ENCODE data around the gene FUT8.
"Not testable (repeated sequence)": the region's sequence is repeated elsewhere in the genome, so short reads cannot be mapped to it uniquely, and the experiment has no call there.

Gene FUT8

DNA sequence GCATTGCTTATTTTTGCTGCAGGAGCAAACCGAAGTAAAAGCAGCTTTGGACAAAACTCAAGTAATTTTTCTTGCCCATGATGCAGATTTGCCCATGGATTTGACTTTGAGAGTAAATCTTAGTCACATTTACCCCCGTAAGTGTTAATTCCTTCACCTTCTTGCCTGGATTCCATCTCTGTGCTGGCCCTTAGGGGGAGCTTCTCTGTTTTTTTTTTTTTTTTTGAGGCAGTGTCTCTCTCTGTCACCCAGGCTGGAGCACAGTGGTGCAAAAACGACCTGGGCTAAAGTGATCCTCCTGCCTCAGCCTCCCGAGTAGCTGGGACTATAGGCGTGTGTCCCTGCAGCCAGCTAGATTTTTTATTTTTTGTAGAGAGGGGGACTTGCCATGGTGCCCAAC is 210.2 kb downstream of the FUT8 start:
- no peak for DNase-seq (ENCODE audit: low spot score)

DNA sequence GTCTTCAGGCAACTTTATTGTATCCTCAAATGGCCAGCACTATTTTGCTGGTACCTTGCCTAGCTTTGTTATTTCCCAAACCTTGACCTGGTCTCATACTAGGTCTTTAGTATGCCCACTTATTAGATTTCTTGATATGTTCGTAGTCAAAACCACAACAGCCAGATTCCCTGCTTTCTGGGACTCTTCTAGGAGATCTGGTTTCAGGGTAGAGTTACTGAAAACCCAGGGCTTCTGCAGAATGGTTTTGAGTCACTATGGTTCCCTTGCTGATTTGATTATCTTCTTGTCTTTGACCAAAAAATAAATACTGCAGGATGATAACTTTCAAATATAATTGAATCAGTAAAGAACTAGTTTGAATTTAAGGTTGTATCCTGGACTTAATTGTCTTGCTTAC is 211.2 kb downstream of the FUT8 start:
- DNase-seq (ENCODE audit: low spot score), result no peak

DNA sequence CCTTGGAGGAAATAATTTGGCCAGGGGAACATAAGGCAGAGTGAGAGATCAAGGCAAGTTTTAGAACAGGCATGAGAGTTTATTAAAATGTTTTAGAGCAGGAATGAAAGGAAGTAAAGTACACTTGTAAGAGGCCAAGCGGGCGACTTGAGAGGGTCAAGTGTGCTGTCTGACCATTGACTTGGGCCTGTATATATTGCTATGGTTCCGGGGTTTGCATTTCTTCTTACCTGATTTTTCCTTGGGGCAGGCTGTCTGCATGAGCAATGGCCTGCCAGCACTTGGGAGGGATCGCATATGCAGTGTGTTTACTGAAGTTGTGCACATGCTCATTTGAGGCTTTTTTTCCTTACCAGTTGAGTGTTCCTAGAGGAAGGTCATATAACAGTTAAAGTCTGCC is 214.8 kb downstream of the FUT8 start:
- no peak for DNase-seq (ENCODE audit: low spot score)

- no peak for DNase-seq (ENCODE audit: low spot score)
Measured at GRCh38 chr14:65628664-65629063, 216.1 kb downstream of the FUT8 start.

- DNase-seq (ENCODE audit: low spot score), result peak; percentile 70
Measured at GRCh38 chr14:65631040-65631439, 218.5 kb downstream of the FUT8 start.

DNA sequence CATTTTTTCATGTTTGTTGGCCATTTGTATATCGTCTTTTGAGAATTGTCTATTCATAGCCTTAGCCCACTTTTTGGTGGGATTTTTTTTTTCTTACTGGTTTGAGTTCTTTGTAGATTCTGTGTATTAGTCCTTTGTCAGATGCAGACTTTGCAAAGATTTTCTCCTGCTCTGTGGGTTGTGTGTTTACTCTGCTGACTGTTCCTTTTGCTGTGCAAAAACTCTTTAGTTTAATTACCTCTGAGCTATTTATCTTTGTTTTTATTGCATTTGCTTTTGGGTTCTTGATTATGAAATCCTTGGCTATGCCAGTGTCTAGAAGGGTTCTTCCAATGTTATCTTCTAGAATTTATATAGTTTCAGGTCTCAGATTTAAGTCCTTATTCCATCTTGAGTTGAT is 220.0 kb downstream of the FUT8 start:
- DNase-seq (ENCODE audit: low spot score), result no peak

DNA sequence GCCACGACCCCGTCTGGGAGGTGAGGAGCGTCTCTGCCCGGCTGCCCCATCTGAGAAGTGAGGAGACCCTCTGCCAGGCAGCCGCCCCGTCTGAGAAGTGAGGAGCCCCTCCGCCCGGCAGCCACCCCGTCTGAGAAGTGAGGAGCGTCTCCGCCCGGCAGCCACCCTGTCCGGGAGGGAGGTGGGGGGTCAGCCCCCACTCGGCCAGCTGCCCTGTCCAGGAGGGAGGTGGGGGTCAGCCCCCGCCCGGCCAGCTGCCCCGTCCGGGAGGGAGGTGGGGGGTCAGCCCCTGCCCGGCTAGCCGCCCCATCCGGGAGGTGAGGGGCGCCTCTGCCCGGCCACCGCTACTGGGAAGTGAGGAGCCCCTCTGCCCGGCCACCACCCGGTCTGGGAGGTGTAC is 221.1 kb downstream of the FUT8 start:
- not testable (repeated sequence) for DNase-seq (ENCODE audit: low spot score)

DNA sequence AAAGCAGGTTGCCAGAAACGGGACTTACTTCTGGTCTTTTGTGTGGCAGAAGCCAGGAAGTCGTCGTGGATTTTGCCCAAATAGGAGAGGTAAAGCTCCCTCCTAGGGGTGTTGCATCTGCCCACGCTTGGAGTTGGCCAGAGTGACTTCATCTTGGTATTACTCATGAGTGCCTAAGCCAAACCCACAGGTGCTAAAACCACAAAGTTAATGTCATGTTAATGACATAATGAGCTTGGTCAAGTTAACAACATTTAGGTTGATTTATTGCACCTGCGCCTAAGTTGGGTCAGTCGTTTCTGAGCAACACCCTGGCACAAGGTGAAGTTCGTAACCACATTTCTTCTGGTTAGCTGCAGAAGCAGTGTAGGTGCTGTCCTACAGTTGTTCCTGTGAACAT is 225.2 kb downstream of the FUT8 start:
- DNase-seq (ENCODE audit: low spot score), result peak; percentile 85

- DNase-seq (ENCODE audit: low spot score), result peak; percentile 33
Measured at GRCh38 chr14:65639216-65639615, 226.7 kb downstream of the FUT8 start.

DNA sequence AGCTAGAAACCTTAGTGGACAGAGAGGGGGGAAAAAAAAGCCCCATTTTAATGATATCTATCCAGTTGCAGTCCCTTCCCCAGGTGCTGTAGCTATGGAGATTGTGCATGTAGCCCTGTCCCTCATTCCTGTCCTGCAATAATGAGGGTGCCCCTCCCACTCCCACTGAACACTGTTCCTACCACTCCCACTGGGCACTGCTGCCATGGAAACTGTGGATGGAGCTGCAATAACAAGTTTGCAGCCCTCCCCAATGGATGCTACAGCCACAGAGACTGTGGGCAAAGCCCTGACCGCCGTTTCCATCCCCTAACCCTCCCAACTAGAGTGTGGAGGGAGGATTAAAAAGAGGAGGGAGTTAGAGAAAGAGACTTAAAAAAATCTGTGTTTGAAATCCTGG is 238.3 kb downstream of the FUT8 start:
- DNase-seq (ENCODE audit: low spot score), result no peak

DNA sequence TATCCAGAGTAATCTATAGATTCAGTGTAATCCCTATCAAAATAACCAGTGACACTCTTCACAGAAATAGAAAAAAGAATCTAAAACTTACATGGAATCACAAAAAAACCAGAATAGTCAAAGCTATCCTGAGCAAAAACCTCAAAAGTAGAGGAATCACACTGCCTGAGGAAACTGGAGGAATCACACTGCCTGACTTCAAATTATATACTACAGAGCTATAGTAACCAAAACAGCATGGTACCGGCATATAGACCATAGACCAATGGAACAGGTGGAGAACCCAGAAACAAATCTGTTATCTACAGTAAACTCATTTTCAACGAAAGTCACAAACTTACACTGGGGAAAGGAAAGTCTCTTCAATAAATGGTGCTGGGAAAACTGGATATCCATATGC is 244.0 kb downstream of the FUT8 start:
- DNase-seq (ENCODE audit: low spot score), result no peak

GRCh38 chr14:65658202-65658601 is 245.7 kb downstream of the FUT8 start:
- peak; percentile 82 for DNase-seq (ENCODE audit: low spot score)

GRCh38 chr14:65661865-65662264 is 249.3 kb downstream of the FUT8 start:
- no peak for DNase-seq (ENCODE audit: low spot score)

- no peak for DNase-seq (ENCODE audit: low spot score)
Measured at GRCh38 chr14:65664436-65664835, 251.9 kb downstream of the FUT8 start.

- DNase-seq (ENCODE audit: low spot score), result no peak
Measured at GRCh38 chr14:65676361-65677014, 264.0 kb downstream of the FUT8 start.

- DNase-seq (ENCODE audit: low spot score), result no peak
Measured at GRCh38 chr14:65685572-65685971, 273.0 kb downstream of the FUT8 start.

DNA sequence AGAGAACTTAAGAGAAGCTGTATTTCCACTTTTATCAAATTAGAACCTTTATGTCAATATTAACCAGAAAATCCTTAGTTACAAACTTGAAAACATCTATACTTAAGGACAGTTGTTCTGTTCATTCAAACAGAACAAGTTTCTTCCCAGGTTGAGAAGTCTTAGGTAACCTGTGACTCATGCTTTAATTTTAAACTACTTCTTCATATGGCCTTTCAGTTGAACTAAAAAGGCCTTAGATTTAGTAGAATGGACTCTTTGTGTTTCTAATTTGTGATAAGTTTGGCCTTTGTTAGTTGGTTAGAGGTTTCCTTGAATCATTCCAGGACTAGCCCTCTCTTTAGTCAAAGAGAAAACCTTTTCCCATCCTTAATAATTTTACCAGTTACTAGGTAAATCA is 274.2 kb downstream of the FUT8 start:
- peak; percentile 64 for DNase-seq (ENCODE audit: low spot score)

- no peak for DNase-seq (ENCODE audit: low spot score)
Measured at GRCh38 chr14:65689070-65689469, 276.5 kb downstream of the FUT8 start.

GRCh38 chr14:65692566-65692965 is 280.0 kb downstream of the FUT8 start:
- not testable (repeated sequence) for DNase-seq (ENCODE audit: low spot score)

DNA sequence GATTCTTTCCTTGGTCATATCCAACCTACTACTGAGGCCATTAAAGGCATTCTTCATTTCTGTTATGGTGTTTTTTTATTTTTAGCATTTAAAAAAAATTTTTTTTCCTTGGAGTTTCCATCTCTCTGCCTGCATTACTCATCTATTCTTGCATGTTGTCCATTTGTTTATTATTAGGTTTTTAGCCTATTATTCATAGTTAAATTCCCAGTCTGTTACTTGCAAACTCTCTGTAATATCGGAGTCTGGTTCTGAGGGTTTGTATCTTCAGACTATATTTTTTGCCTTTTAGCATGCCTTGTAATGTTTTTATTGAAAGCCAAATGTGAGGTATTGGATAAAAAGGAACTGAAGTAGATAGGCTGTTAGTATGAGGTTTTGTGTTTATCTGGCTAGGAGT is 284.3 kb downstream of the FUT8 start:
- no peak for DNase-seq (ENCODE audit: low spot score)

GRCh38 chr14:65703521-65703920 is 291.0 kb downstream of the FUT8 start:
- no peak for DNase-seq (ENCODE audit: low spot score)

DNA sequence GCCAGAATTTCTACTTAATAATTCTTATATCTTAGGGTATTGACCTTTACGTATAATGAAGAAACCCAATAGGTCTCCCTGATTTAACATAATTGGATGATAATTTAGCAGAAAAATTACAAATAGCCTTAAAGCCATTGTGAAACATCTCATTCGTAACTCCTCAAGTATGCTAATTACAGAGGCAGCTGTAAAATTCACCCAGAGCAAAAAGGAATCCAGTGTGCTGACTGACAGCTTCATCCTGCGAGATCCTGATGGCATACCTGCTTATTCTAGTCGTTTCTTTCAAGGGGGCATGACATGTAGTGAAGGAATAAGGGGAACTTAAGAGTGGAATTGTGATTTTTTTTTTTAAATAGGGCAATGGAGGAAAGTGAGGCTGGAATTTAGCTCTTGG is 291.5 kb downstream of the FUT8 start:
- no peak for DNase-seq (ENCODE audit: low spot score)

- DNase-seq (ENCODE audit: low spot score), result peak; percentile 1
Measured at GRCh38 chr14:65704437-65704836, 291.9 kb downstream of the FUT8 start.

DNA sequence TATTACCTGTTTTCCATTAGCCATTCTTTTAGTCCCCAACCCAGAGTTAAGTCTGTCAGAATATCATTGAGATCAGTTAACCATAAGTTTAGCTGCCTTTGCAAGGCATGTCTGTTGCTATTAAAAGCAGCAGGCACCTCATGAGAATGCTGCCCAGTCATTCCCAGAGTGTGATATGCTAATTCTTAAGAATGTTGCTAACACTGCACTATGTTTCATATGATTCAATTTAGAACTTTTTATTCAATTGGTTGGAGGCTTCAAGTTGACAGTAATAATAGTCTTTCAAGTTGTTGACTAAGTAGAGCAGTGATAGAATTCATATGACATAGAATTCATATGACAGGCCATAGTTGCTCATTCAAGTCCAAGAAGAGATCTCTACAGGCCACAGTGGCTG is 292.3 kb downstream of the FUT8 start:
- DNase-seq (ENCODE audit: low spot score), result peak; percentile 4

GRCh38 chr14:65709576-65709975 is 297.0 kb downstream of the FUT8 start:
- no peak for DNase-seq (ENCODE audit: low spot score)

Data from kidney tubule cell (primary cell).